Stimulated activated CD8-positive, alpha-beta memory T cell treated with anti-CD3 and anti-CD28 coated beads, Interleukin-15, amount 100 ng/mL, for 1 hour (primary cell): ENCODE data around the gene RPEL1.
A peak's percentile ranks its signal among the peaks of the same experiment; 100 is the strongest.
"Not testable (repeated sequence)": the region's sequence is repeated elsewhere in the genome, so short reads cannot be mapped to it uniquely, and the experiment has no call there.

Experiments used
- DNase-seq: peaks from one replicate; pipeline ENCODE4 v3.0.0-alpha.2; 2020; ENCODE audit warnings: low read depth

The RPEL1 gene

GRCh38 chr10:103235775-103236174 is 9.9 kb upstream of the RPEL1 start:
- no peak for DNase-seq

DNA sequence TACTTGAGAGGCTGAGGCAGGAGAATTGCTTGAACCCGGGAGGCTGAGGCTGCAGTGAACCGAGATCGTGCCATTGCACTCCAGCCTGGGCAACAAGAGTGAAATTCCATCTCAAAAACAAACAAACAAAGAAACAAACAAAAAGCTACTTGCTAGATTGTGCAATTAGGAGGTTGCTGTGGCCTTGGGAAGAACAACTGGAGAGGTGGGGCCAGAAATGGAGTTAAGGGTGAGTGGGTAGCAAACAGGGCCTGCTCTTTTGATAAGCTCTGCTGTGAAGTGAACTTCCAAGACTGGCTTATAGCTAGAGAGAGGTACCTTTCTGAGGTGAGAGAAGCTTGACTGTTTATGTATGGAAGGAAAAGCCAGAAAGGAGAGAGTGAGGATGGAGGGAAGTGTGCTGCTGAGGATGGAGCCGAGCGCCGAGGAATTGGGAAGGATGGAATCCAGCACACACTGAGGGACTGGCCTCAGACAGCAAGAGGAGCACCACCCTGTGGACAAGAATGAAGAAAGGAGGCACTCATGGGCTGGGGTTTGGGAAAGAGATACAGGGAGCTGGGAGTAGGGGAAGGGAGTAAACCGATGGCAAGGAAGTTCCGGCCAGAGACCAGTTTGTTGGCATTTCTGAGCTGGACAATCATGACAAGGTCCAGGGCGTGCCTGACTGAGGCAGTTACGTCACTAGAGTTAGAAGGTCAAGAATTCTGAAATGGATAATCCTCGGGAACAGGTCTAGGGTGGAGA is 7.0 kb upstream of the RPEL1 start:
- DNase-seq, result no peak

DNA sequence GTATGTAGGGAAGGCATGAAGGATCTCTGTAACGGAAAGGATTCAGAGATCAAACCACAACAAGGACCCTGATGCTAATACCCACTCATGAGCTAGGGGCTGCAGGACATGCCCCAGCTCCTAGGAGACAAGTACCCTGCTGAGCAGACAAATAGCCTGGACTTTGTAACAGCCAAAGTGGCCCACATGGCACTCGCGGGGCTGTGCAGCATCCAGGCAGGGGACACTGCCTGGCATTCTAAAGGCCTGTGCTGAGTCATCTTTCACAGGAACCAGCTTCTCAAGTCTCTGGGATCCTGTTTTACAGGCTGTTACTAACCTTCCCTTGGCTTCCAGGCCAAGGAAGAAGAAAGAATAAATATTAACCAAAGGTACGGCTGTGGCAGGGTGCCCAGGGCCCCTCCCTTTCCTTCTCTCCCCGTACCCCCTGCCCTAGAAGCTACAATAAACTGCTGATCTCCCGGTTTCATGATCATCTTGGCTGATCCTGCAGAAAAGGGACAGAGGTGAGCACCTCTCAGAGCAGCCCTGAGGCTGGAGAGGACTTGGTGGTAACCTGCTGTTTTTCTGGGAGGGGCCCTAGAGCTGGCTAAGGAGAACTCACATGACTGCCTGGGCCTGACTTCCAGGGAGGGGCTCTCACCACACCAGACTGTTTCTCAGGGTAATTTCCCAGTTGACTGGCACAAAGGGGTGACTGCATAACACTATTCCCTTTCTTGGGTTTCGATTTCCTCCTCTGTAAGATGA is 4.2 kb upstream of the RPEL1 start:
- no peak for DNase-seq

DNA sequence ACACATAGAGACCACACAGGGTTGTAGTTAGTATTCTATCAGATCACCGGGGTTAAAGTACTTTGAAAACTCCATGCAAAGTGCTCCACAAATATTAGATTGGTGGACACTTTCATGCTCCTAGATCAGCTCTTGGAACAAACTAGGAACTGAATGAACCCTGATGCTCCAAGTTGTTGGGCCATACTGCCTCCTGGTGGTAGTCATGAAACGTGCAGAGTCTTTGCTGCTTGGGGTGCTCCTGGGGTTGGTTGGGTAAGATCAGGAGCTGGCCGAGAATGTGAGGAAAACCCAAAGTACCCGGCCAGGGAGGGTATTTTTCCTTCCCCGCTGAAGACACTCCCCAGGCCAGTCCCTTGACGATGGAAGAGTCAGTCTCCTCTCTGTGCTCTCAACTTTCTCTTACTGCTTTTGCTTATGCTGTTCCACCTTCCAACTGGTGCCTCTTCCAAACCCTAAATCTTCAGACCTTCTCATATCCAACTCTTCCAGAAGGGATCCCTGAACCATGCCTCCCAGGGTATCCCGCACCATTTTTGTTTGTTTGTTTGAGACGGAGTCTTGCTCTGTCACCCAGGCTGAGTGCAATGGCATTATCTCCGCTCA is 918 bp upstream of the RPEL1 start:
- peak; percentile 26 for DNase-seq

DNA sequence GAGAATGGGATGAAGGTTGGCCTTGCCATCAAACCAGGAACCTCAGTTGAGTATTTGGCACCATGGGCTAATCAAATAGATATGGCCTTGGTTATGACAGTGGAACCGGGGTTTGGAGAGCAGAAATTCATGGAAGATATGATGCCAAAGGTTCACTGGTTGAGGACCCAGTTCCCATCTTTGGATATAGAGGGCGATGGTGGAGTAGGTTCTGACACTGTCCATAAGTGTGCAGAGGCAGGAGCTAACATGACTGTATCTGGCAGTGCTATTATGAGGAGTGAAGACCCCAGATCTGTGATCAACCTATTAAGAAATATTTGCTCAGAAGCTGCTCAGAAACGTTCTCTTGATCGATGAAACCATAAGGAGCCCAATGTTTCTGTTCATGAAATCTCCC is 637 bp downstream of the RPEL1 start:
- no peak for DNase-seq

DNA sequence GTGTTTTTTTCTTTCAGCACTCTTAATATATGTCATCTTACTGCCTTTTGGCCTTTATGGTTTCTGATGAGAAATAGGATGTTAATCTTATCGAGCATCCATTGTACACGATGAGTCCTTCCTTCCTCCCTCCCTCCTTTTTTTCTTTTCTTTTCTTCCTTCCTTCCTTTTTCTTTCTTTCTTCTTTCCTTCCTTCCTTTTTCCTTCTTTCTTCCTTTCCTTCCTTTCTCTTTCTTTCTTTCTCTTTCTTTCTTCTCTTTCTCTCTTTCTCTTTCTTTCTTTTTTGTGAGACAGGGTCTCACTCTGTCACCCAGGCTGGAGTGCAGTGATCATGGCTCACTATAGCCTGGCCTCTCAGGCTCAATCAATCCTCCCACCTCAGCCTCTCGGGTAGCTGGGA is 8.4 kb downstream of the RPEL1 start:
- no peak for DNase-seq

DNA sequence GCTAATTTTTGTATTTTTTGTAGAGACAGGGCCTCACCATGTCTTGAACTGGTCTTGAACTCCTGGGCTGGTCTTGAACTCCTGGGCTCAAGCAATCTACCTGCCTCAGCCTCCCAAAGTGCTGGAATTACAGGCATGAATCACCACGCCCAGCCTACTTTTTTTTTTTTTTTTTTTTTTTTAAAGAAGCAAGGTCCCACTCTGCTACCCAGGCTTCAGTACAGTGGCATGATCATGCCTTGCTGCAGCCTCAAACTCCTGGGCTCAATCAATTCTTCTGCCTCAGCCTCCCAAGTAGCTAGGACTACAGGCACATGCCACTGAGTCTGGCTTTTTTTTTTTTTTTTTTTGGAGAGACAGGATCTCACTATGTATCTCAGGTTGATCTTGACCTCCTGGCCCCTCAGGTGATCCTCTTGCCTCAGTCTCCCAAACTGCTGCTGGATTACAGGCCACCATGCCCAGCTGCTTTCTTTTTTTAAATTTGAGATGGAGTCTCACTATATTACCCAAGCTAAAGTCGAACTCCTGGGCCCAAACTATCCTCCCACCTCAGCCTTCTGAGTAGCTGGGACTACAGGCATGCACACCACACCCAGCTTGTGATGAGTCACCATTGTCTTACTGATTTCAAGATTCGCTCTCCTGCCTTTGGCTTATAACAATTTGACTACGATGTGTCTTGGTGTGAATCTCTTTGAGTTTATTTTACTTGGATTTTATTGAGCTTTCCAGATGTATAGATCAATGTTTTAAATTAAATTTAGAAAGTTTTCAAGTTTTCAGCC is 9.0 kb downstream of the RPEL1 start:
- DNase-seq, result no peak

GRCh38 chr10:103256613-103257012 is 10.9 kb downstream of the RPEL1 start:
- DNase-seq, result no peak

- no peak for DNase-seq
These were observed 12.1 kb downstream of the RPEL1 start for GRCh38 chr10:103257812-103258211.

- DNase-seq, result not testable (repeated sequence)
These were observed 13.2 kb downstream of the RPEL1 start for GRCh38 chr10:103258928-103259327.

DNA sequence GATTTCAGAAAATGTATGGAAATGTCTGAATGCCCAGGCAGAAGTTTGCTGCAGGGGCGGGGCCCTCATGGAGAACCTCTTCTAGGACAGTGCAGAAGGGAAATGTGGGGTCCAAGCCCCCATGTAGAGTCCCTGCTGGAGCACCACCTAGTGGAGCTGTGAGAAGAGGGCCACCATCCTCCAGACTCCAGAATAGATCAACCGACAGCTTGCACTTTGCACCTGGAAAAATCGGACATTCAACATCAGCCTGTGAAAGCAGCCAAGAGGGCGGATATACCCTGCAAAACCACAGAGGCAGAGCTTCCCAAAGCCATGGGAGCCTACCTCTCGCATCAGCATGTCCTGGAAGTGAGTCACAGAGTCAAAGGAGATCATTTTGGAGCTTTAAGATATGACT is 14.3 kb downstream of the RPEL1 start:
- DNase-seq, result no peak

GRCh38 chr10:103262229-103262628 is 16.5 kb downstream of the RPEL1 start:
- DNase-seq, result no peak

DNA sequence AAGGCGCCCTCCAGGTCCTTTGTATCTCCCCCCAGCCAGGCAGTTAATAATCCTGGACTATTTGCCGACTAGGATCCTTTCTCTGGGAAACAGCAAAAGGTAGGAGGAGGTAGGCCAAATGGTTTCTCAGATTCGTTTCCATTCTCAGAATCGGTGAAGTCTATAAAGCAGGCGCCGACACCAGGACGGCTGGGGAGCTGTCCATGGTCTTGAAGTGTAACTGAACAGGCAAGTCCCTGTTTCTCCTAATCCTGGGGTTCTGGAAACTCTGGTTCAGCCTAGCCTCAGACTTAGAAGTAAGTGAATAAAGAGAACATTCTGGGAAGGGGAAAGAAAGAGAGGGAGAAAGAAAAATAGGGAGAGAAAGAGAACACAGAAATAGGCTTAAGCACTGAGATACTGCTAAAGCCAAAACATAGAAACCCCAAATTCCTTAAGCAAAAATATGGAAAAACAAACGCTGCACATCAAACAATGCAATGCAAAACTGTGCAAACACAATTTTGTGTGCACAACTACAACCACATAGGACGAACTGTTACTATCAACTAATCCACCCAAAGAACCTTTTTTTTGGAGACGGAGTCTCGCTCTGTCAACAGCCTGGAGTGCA is 20.1 kb downstream of the RPEL1 start:
- no peak for DNase-seq

- no peak for DNase-seq
These were observed 27.4 kb downstream of the RPEL1 start for GRCh38 chr10:103273041-103273441.

DNA sequence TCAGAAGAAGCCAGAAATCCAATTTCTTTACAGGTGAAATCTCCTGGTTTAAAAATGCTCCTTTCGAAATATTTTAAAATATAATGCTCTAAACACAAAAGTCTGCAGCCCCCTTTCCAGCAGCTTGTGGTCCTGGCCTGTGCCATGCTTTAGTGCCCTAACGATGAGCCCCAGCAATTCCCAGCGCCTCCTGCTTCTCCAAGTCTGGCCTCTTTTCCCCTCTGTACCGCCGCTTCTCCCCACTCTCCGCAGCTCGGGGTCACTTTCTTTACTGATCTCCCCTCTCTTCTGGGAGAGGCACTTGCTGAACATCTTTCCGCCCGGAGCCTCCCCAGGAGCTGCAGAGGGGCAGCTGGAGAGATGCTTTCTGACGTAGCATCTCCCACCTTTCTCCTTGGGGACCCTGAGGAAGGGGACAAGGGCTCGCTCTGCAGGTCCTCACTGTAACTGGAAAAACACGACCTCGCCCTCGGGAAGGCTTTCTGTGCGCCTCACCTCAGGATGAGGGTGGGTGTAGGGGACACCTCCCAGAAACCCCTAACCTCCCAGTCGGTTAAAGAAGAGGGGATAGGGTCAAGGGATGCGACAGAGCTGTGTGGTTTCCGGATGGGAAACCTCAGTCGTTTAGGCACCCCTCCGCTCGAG is 30.7 kb downstream of the RPEL1 start:
- no peak for DNase-seq

DNA sequence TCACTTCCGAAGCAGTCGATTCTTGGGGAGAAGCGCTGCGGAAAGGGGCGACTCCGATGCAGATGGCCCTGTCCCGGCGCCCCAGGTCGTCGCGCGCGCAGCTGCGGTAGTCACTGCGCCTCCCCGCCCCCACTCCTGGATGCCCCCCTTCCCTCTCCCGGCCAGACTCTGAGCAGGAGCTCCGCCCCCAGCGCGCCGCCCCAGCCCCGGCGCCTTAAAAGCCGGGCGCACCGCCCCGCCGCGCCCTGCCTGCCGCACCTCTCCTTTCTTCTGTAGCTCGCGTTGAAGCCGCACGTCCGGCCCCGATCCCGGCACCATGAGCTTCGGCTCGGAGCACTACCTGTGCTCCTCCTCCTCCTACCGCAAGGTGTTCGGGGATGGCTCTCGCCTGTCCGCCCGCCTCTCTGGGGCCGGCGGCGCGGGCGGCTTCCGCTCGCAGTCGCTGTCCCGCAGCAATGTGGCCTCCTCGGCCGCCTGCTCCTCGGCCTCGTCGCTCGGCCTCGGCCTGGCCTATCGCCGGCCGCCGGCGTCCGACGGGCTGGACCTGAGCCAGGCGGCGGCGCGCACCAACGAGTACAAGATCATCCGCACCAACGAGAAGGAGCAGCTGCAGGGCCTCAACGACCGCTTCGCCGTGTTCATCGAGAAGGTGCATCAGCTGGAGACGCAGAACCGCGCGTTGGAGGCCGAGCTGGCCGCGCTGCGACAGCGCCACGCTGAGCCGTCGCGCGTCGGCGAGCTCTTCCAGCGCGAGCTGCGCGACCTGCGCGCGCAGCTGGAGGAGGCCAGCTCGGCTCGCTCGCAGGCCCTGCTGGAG is 31.4 kb downstream of the RPEL1 start, which contains the start of gene INA:
INA (plus strand) TSS at position 243 of the 817 bp plus-strand sequence; CDS start at position 317, 74 bp downstream.
- DNase-seq, result no peak

GRCh38 chr10:103277713-103278536 is 32.2 kb downstream of the RPEL1 start:
- DNase-seq, result no peak

- no peak for DNase-seq
These were observed 32.8 kb downstream of the RPEL1 start for GRCh38 chr10:103278537-103278823.

DNA sequence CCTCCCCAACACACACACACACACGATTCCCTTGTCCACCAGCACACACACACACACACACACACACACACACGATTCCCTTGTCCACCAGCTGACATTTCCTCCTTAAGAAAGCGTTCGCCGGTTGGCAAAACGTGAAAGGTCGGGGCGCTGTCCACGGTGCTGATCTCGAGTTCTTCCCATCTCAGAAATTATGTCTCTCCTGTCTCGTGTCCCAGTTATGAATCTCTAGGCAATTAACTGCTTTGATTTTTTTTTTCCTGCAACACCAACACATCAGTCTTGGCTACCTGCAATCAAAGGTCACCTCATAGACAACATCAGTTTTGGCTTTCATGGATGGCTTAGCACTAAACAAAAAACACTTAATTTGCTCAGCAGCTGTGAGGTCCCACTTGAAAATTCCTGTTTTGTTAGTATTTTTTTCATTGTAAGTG is 33.2 kb downstream of the RPEL1 start:
- peak; percentile 26 for DNase-seq

GRCh38 chr10:103280031-103280430 is 34.3 kb downstream of the RPEL1 start:
- no peak for DNase-seq
